ENCODE data around the gene ADSL. TPM values are rescaled to one million over a fixed set of nuclear protein-coding genes. Genes with fewer than 3 reads are reported as not detected.
"Not testable (repeated sequence)": the region's sequence is repeated elsewhere in the genome, so short reads cannot be mapped to it uniquely, and the experiment has no call there.

Gene ADSL
- total RNA-seq, 1 donor from 2014 or later: 41.0 TPM

GRCh38 chr22:40305625-40306024 is 40.7 kb upstream of the ADSL start:
- Histone ChIP-seq H3K4me3 (no peak overlapping the region), H3K4me1 (peaks cover 2% of the 10 kb centered on the region), H3K27ac (no peak overlapping the region), H3K9me3 (no peaks in the 10 kb centered on the region), H3K36me3 (peaks cover 0 to 19% of the 10 kb centered on the region in 2 donors), H3K27me3 (no peaks in the 10 kb centered on the region)
- intact Hi-C loops (cut with DNase I): no loop called here
- DNase-seq (ENCODE audit: extremely low spot score in 2 of 2): no peak
- TF ChIP-seq POLR2AphosphoS5 (IDR thresholded peaks at IDR 0.05; ENCODE audit: insufficient read depth in 1 of 2, low read depth in 1 of 2) (no peak), CTCF (IDR thresholded peaks at IDR 0.05) (no peak), POLR2A (IDR thresholded peaks at IDR 0.05) (no peak)

- H3K36me3 ChIP-seq: peaks cover 0 to 29% of the 10 kb centered on the region in 2 donors
- peak overlapping the region; percentile 51 for H3K27ac ChIP-seq
Observed at GRCh38 chr22:40308999-40309573, 37.2 kb upstream of the ADSL start.

GRCh38 chr22:40309631-40310030 is 36.7 kb upstream of the ADSL start:
- H3K27ac ChIP-seq: peak overlapping the region; percentile 51
- H3K36me3 ChIP-seq: peaks cover 0 to 35% of the 10 kb centered on the region in 2 donors

More at GRCh38 chr22:40308999-40309573, 37.2 kb upstream of the ADSL start:
- Histone ChIP-seq H3K4me1 (peaks cover 7% of the 10 kb centered on the region), H3K9me3 (no peaks in the 10 kb centered on the region), H3K27me3 (no peaks in the 10 kb centered on the region), H3K4me3 (no peak overlapping the region)
- no peak for DNase-seq (ENCODE audit: extremely low spot score in 2 of 2)
- TF ChIP-seq POLR2A (IDR thresholded peaks at IDR 0.05) (no peak), POLR2AphosphoS5 (IDR thresholded peaks at IDR 0.05; ENCODE audit: insufficient read depth in 1 of 2, low read depth in 1 of 2) (no peak), CTCF (IDR thresholded peaks at IDR 0.05) (no peak)
- intact Hi-C loops (cut with DNase I): no loop called here

GRCh38 chr22:40310081-40310767 is 36.1 kb upstream of the ADSL start:
- no peak for DNase-seq (ENCODE audit: extremely low spot score in 2 of 2)
- Histone ChIP-seq H3K4me3 (no peak overlapping the region), H3K27ac (peak overlapping the region; percentile 51), H3K9me3 (no peaks in the 10 kb centered on the region), H3K36me3 (peaks cover 0 to 40% of the 10 kb centered on the region in 2 donors), H3K4me1 (peaks cover 7% of the 10 kb centered on the region), H3K27me3 (no peaks in the 10 kb centered on the region)
- TF ChIP-seq CTCF (IDR thresholded peaks at IDR 0.05) (no peak), POLR2AphosphoS5 (IDR thresholded peaks at IDR 0.05; ENCODE audit: insufficient read depth in 1 of 2, low read depth in 1 of 2) (no peak), POLR2A (IDR thresholded peaks at IDR 0.05) (no peak)
- intact Hi-C loops (cut with DNase I): no loop called here

More at GRCh38 chr22:40309631-40310030, 36.7 kb upstream of the ADSL start:
- intact Hi-C loops (cut with DNase I): no loop called here
- no peaks in the 10 kb centered on the region for H3K9me3 ChIP-seq
- TF ChIP-seq CTCF (IDR thresholded peaks at IDR 0.05) (no peak), POLR2AphosphoS5 (IDR thresholded peaks at IDR 0.05; ENCODE audit: insufficient read depth in 1 of 2, low read depth in 1 of 2) (no peak), POLR2A (IDR thresholded peaks at IDR 0.05) (no peak)
- H3K4me1 ChIP-seq: peaks cover 7% of the 10 kb centered on the region
- no peaks in the 10 kb centered on the region for H3K27me3 ChIP-seq
- DNase-seq (ENCODE audit: extremely low spot score in 2 of 2): no peak
- no peak overlapping the region for H3K4me3 ChIP-seq

GRCh38 chr22:40310768-40311120 is 35.6 kb upstream of the ADSL start:
- H3K4me3 ChIP-seq: no peak overlapping the region
- H3K4me1 ChIP-seq: peaks cover 7% of the 10 kb centered on the region
- H3K9me3 ChIP-seq: no peaks in the 10 kb centered on the region
- DNase-seq (ENCODE audit: extremely low spot score in 2 of 2): no peak
- peak overlapping the region; percentile 51 for H3K27ac ChIP-seq
- intact Hi-C loops (cut with DNase I): no loop called here
- no peaks in the 10 kb centered on the region for H3K27me3 ChIP-seq
- TF ChIP-seq POLR2AphosphoS5 (IDR thresholded peaks at IDR 0.05; ENCODE audit: insufficient read depth in 1 of 2, low read depth in 1 of 2) (no peak), CTCF (IDR thresholded peaks at IDR 0.05) (no peak), POLR2A (IDR thresholded peaks at IDR 0.05) (no peak)
- peaks cover 0 to 46% of the 10 kb centered on the region in 2 donors for H3K36me3 ChIP-seq

GRCh38 chr22:40311646-40312045 is 34.7 kb upstream of the ADSL start:
- H3K27ac ChIP-seq: peak overlapping the region; percentile 30
- H3K36me3 ChIP-seq: peaks cover 0 to 54% of the 10 kb centered on the region in 2 donors
- H3K9me3 ChIP-seq; DNase-seq (ENCODE audit: extremely low spot score in 2 of 2); H3K4me3 ChIP-seq; H3K4me1 ChIP-seq; H3K27me3 ChIP-seq; intact Hi-C loops (cut with DNase I): not testable (repeated sequence)
